ENCODE measurements around the gene CAGE1.
"Not testable (repeated sequence)": the region's sequence is repeated elsewhere in the genome, so short reads cannot be mapped to it uniquely, and the experiment has no call there.

Gene CAGE1

DNA sequence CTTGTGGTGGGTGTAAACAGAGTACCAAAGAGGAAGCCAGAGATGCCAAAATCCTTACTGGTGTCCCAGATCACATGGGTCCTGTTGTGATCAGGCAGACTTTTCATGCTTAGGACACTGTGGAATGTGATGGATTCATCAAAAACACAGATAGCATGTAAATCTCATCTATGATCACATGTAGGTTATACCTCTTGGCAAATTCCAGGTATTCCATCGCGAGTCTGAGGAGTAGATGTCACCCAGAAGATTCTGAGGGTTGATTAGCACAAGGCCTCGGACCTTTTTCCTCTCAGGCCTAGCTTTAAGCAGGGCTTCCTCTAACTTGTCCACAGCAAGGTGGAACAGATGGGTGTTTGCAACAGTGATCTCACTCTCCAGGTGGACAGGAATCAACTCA is 48.3 kb downstream of the CAGE1 start:
- DNase-seq (ENCODE audit: low read depth) = no peak
- H3K4me3 ChIP-seq (ENCODE audit: low read depth, low read length) = no peak overlapping the region
- TF ChIP-seq, protein P1, sequence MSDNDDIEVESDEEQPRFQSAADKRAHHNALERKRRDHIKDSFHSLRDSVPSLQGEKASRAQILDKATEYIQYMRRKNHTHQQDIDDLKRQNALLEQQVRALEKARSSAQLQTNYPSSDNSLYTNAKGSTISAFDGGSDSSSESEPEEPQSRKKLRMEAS (IDR thresholded peaks at IDR 0.05; ENCODE audit: low read depth, low read length) = no peak

DNA sequence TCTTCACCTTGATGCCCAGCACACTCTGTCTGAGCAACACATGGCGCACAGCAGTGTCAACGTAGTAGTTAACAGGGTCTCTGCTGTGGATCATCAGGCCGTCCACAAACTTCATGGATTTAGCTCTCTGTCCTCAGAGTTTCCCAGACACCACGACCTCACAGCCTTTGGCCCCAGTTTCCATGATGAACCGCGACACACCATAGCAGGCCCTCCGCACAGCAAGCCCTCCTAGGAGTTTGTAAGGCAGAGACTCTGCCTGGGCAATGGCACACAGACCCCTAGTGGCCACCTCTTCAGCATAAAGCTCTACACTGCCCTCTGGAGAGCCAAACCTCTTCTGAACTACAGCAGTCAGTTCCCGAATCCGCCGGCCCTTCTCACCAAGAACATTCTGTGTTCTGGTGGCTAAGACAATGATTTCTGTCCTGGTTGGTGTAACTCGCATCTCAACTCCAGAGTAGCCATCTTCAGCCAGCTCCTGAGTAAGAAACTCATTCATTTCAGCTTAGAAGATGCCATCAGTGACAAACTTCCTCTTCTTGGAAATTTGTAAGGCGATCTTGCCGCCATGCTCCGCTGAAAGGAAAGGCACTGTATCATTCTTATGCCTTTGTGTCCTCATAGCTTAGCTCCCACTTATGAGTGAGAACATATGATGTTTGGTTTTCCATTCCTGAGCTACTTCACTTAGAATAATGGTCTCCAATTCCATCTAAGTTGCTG is 50.4 kb downstream of the CAGE1 start:
- TF ChIP-seq CTCF (IDR thresholded peaks at IDR 0.05; ENCODE audit: low read depth, low read length) = peak; percentile 87
- DNase-seq (ENCODE audit: low read depth) = peak; percentile 71
- H3K4me3 ChIP-seq (ENCODE audit: low read depth, low read length) = not testable (repeated sequence)

DNA sequence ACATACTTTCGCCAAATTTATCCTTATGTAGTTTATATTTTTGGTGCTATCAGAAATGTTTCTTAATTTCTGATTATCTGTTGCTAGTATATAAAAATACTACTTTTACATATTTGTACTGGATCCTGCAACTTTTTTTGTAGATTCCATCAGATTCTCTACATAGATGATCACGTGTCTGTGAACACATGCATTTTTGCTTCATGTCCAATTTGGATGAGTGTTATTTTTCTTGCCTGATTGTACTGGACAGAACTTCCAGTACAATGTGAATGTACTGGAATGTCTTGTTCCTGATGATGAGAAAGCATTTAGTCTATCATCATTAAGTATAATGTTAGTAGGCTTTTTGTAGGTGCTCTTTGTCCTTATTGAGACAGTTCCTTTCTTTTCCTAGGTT is 51.5 kb downstream of the CAGE1 start:
- no peak for TF ChIP-seq CTCF (IDR thresholded peaks at IDR 0.05; ENCODE audit: low read depth, low read length)
- TF ChIP-seq, protein P1 (IDR thresholded peaks at IDR 0.05; ENCODE audit: low read depth, low read length) = no peak
- no peak for TF ChIP-seq MYC (IDR thresholded peaks at IDR 0.05; ENCODE audit: low read depth, low read length)
- TF ChIP-seq POLR2A (IDR thresholded peaks at IDR 0.05; ENCODE audit: extremely low read depth, insufficient read length) = no peak
- DNase-seq (ENCODE audit: low read depth) = no peak
- H3K4me3 ChIP-seq (ENCODE audit: low read depth, low read length) = no peak overlapping the region

- no peak overlapping the region for H3K4me3 ChIP-seq (ENCODE audit: low read depth, low read length)
- no peak for DNase-seq (ENCODE audit: low read depth)
- TF ChIP-seq, protein P1 (IDR thresholded peaks at IDR 0.05; ENCODE audit: low read depth, low read length) = no peak
Observed at GRCh38 chr6:7335519-7335918, 54.0 kb downstream of the CAGE1 start.

DNA sequence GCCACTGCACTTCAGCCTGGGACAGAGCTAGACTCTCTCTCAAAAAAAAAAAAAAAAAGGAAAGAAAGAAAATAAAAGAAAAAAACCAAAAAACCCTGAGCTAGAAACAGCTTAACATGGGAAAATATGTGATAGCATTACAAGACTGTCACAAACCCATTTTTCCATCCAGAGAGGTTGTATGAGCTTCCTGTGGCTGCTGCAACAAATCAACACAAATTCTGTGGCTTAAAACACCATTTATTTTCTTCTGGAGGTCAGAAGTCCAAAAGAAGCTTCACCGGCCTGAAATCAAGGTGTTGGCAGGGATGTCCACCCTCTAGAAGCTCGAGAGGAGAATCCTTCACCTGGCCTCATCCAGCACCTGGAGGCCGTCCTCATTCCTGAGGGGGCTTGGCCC is 54.9 kb downstream of the CAGE1 start:
- no peak overlapping the region for H3K4me3 ChIP-seq (ENCODE audit: low read depth, low read length)
- no peak for DNase-seq (ENCODE audit: low read depth)
- TF ChIP-seq, protein P1 (IDR thresholded peaks at IDR 0.05; ENCODE audit: low read depth, low read length) = no peak
- no peak for TF ChIP-seq MYC (IDR thresholded peaks at IDR 0.05; ENCODE audit: low read depth, low read length)
- no peak for TF ChIP-seq POLR2A (IDR thresholded peaks at IDR 0.05; ENCODE audit: extremely low read depth, insufficient read length)
- no peak for TF ChIP-seq CTCF (IDR thresholded peaks at IDR 0.05; ENCODE audit: low read depth, low read length)

DNA sequence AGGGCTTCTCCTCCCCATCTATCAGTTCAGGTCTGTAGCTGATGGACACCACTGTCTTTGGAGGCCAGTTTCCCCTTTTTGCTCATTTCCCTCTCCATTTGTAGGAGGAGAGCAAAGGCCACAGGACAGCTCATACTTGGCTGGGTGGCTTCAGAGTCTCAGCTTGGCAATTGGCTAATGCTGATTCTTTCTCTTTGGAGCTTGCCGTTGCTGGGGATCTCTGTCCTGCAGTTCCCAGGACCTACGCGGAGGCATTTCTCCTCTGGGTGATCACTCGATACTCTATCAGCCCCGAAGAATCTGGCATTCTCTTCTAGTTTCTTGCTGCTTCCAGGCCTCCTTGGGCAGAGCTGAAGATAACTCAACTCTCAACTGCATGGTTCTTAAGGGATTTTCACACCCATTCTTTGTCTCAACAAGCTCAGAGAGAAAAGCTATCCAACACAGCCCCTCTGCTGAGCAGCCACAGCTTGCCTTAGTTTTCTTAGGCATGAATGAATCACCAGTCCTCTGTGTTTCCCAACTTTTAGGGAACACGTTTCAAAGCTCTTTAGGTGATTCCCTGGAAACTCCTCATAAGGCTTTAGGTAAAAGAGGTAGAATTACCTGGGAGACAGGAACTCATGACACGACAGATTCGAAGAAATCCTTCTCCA is 57.3 kb downstream of the CAGE1 start:
- TF ChIP-seq, protein P1 (IDR thresholded peaks at IDR 0.05; ENCODE audit: low read depth, low read length) = no peak
- TF ChIP-seq MYC (IDR thresholded peaks at IDR 0.05; ENCODE audit: low read depth, low read length) = no peak
- TF ChIP-seq POLR2A (IDR thresholded peaks at IDR 0.05; ENCODE audit: extremely low read depth, insufficient read length) = no peak
- no peak for TF ChIP-seq CTCF (IDR thresholded peaks at IDR 0.05; ENCODE audit: low read depth, low read length)
- DNase-seq (ENCODE audit: low read depth) = peak; percentile 36
- no peak overlapping the region for H3K4me3 ChIP-seq (ENCODE audit: low read depth, low read length)
